GM19023 (cell line): Measurements from ENCODE around the gene CDK7.
"Not testable (repeated sequence)": the region's sequence is repeated elsewhere in the genome, so short reads cannot be mapped to it uniquely, and the experiment has no call there.

ENCODE experiments used
- ATAC-seq: cut with Tn5 transposase; IDR thresholded peaks from one replicate; pipeline ENCODE4 v1.9.1; 2021; ENCODE audit warnings: mild to moderate bottlenecking, moderate library complexity; ENCODE audit not compliant: unreplicated experiment

CDK7 gene

DNA sequence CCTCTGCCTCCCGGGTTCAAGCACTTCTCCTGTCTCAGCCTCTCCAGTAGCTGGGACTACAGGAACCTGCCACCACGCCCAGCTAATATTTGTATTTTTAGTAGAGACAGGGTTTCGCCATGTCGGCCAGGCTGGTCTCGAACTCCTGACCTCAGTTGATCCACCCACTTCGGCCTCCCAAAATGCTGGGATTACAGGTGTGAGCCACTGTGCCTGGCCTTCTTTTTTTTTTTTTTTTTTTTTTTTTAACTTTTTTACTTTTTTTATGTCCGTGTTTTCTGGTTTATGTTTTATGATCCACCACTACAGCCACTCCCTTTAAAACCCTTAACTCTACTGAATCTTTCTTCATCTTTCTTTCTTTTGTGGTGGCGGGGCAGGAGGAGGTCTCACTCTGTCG lies 2.0 kb downstream of the CDK7 start:
- ATAC-seq: not testable (repeated sequence)

GRCh38 chr5:69237877-69238276 lies 3.2 kb downstream of the CDK7 start:
- ATAC-seq: no peak

GRCh38 chr5:69238760-69239251 lies 4.1 kb downstream of the CDK7 start:
- ATAC-seq: no peak

DNA sequence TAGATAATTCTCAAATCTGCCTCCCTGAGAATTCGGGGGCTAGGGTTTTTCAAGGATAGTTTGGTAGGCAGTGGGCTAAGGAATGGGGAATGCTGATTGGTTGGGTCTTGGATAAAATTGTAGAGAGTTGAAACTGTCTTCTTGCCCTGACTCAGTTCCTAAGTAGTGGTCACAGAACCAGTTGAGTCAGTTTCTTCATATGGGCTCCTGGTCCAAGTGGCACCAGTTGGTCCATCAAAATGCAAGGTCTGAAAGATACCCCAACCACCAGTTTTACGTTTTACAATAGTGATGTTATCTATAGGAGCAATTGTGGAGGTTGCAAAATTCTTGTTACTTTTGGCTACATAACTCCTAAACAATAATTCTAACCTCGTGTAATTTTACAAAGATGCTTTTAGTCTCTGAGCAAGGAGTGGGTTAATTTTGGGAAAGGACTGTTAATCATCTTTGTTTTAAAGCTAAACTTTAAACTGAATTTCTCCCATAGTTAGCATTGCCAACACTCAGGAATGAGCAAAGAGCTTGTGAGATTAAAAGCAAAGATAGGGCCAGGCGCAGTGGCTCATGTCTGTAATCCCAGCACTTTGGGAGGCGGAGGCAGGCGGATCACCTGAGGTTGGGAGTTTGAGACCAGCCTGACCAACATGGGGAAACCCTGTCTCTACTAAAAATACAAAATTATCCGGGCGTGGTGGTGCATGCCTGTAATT lies 7.7 kb downstream of the CDK7 start:
- ATAC-seq: no peak

- ATAC-seq: no peak
Observed at GRCh38 chr5:69245031-69245430, 10.3 kb downstream of the CDK7 start.

DNA sequence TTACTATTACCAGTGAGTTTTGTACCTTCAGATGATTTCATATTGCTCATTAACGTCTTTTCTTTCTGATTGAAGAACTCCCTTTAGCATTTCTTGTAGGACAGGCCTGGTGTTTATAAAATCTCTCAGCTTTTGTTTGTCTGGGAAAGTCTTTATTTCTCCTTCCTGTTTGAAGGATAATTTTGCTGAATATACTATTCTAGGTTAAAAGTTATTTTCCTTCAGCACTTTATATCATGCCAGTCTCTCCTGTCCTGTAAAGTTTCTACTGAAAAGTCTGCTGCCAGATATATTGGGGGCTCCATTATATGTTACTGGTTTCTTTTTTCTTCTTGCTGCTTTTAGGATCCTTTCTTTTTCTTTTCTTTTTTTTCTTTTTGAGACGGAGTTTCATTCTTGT lies 13.3 kb downstream of the CDK7 start:
- no peak for ATAC-seq

DNA sequence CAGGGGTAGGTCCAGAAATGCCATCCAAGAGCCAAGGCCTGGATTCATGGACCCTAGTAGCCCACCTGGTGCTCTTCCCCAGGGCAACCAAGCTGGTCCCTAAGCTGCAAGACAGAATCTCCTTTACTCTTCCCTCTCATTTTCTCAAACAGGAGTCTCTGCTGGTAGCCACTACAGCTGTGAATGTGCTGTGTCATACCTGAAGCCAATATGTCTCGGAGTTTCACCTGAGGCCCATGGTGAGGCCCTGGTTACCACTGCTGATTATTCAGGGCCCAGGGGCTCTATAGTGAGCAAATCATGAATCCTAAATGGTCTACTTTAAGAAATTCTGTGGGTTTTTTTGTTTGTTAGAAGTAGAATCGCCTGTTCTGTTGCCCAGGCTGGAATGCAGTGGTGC lies 15.9 kb downstream of the CDK7 start:
- ATAC-seq: no peak

GRCh38 chr5:69252437-69252836 lies 17.8 kb downstream of the CDK7 start:
- ATAC-seq: no peak

- not testable (repeated sequence) for ATAC-seq
Observed at GRCh38 chr5:69255940-69256339, 21.3 kb downstream of the CDK7 start.

GRCh38 chr5:69257577-69257976 lies 22.9 kb downstream of the CDK7 start:
- no peak for ATAC-seq

DNA sequence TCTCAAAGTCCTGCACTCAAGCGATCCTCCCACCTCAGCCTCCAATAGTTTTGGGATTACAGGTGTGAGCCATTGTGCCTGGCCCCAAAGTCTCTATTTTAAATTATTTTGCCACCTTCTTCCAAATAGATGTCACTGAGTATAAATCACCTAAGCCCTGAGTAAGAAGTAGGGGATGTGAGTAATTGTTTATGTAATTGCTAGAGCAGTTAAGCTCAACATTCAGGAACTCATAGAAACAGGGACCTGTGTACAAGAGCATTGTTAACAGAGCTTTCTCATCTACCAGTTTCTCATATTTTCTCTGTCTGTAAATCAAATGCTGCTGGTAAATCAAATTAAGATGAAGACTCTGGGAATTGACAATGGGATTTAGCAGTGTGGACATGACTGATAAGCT lies 26.3 kb downstream of the CDK7 start:
- ATAC-seq: no peak

GRCh38 chr5:69265931-69266330 lies 31.2 kb downstream of the CDK7 start:
- no peak for ATAC-seq

DNA sequence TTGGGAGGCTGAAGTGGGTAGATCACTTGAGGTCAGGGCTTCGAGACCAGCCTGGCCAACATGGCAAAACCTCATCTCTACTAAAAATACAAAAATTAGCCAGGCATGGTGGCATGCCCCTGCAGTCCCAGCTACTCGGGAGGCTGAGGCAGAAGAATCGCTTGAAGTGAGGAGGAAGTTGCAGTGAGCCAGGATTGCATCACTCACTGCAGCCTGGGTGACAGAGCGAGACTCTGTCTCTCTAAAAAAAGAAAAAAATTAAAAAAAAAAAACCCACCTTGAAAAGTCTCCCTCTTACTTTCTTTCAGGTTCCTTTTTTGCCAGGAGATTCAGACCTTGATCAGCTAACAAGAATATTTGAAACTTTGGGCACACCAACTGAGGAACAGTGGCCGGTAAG lies 34.2 kb downstream of the CDK7 start:
- ATAC-seq: no peak

DNA sequence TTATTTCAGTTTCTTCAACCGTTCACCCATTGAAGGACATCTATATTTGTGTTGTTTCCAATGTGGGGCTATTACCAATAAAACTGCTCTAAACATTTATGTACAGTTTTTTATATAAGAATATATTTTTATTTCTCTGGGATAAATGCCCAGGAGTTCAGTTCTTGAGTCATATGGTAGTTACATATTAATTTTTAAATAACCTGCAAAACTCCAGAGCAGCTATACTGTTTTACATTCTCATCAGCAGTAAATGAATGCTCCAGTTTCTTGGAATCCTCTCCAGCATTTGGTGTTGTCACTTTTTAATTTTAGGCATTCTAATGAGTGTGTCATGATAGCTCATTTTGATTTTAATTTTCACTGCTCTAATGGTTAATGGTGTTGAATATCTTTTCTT lies 36.2 kb downstream of the CDK7 start:
- ATAC-seq: no peak

DNA sequence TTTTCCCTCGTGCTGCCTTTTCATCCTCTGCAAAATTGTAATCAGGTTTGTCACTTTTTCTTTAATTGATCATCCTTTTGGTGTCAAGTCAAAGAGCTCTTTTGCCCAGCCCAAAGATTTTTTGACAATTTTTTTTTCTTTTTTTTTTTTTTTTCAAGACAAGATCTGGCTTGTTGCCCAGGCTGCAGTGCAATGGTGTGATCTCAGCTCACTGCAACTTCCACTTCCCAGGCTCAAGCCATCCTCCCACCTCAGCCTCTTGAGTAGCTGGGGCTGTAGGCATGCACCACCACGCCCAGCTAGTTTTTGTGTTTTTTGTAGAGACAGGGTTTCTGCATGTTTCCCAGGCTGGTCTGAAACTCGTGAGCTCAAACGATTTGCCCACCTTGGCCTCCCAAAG lies 36.7 kb downstream of the CDK7 start:
- ATAC-seq: no peak

- ATAC-seq: no peak
Observed at GRCh38 chr5:69275563-69275962, 40.9 kb downstream of the CDK7 start.

- no peak for ATAC-seq
Observed at GRCh38 chr5:69276422-69277174, 41.9 kb downstream of the CDK7 start.

DNA sequence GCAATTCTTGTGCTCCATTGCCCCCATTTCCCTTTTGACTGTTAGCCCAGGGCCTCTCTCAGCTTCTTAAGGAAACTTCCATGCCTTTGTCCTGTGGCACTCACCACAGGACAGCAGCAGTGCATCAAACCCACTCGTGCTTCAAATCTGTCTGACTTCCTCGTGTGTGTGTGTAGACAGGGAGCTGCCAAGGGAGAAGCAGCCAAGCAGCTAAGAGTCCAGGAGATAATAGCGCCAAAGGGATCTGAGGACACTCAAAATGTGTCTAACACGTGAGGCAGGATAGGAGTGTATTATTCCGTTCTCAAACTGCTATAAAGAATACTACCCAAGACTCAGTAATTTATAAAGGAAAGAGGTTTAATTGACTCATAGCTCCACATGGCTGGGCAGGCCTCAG lies 44.8 kb downstream of the CDK7 start:
- no peak for ATAC-seq

- no peak for ATAC-seq
Observed at GRCh38 chr5:69281114-69281513, 46.4 kb downstream of the CDK7 start.

DNA sequence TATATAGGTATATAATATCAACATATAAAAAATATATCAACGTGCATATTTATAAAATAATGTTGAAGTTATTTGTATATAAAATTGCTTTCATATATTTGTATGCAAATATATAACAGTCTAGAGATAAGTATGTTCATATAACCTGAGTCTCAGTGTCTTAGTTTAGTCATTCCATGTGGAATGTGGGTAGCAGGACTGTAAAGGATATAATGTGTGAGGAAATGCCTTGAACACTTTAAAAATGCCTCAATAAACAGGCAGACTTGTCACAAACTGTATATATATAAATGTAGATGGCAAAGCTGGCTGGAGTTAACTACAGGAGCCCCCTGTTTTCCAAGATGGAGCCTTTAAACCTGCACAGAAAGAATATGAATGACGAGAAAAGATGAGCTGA lies 49.5 kb downstream of the CDK7 start:
- no peak for ATAC-seq

DNA sequence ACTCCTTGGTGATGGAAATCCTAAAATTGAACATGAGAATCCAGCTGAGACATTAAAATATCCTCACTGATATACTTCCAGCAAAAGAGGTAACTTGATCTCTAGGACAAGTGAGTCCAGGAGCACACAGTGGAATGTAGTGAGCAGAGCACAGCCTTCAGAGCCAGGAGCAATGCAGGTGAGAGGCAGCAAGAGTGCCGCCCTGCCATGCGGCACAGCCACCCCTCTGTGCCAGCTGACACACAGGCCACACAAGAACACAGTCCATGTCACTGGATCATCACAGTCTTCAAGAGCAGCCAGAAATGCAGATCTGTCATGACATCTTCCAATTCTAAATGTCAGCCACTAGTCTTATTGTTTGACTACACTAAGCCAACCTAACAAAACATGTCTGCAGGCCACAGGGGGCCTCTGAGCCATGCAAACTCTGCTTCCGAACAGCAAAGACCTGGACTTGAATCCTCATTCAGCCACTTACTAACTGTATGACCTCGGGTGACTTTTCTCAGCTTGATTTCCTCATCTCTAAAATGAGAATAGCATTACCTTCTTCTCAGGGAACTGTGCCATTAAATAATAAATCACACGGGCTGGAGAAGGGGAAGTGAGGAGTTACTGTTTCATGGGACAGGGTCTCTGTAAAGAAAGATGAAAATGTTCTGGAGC lies 50.9 kb downstream of the CDK7 start:
- no peak for ATAC-seq

DNA sequence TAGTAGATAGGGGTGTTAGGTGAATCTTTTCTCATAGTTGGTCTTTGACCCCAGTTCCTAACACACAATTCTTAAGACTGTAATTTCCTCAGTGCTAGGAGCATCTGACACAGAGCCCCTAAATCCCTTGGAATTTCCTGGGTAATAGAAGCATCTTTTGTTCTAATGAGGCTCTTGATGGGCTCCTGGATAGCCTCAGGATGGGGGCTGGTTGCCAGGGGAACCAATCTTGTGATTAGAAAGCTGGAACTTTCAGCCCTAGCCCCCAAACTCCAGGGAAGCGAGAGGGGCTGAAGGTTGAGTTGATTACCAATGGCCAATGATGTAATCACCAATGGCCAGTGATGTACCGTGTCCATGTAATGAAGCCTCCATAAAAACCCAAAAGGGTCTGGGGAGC lies 53.4 kb downstream of the CDK7 start:
- ATAC-seq: no peak
